Endothelial cell (in vitro differentiated cells): Measurements from ENCODE around the gene CA9. TPM values are rescaled to one million over a fixed set of nuclear protein-coding genes. Genes with fewer than 3 reads are reported as not detected.

Experiments
- microRNA-seq: library from miRNA; unstranded; fragments of <30 nt; microRNA quantifications from one replicate; pipeline ENCODE4, GENCODE V29; 2020; ENCODE audit not compliant: unreplicated experiment
- total RNA-seq: library from RNA; stranded (reverse); fragmentation: NEBNext Ultra II Directional; extraction: Animal tissue kit (Norgen Biotek cat#: 25700); gene quantifications from one replicate; pipeline ENCODE4 v1.2.1, GENCODE V29; 2021; ENCODE audit not compliant: unreplicated experiment

The CA9 gene
- total RNA-seq, 1 donor from 2014 or later: 1.5 TPM

Small RNAs within 50 kb of the gene (microRNA-seq; reads per million reads assigned to microRNA genes)
- 0.90 reads per million, percentile 9 among the genes with 10 or more reads in this experiment for gene MIR6852

Other genes with a start within 250 kb of the CA9 start
- 22.3 TPM for gene RUSC2, start 183.8 kb upstream of the CA9 start, total RNA-seq
- 34.6 TPM for gene TESK1, start 68.7 kb upstream of the CA9 start, total RNA-seq
- gene CD72, start 55.5 kb upstream of the CA9 start, total RNA-seq: 2.4 TPM
- gene SIT1, start 23.0 kb upstream of the CA9 start, total RNA-seq: not detected
- gene RMRP, start 15.9 kb upstream of the CA9 start, total RNA-seq: 32,961 TPM
- 13.5 TPM for gene CCDC107, start 15.6 kb upstream of the CA9 start, total RNA-seq
- 1.4 TPM for gene ARHGEF39, start 8.7 kb upstream of the CA9 start, total RNA-seq
- gene TPM2, start 16.0 kb downstream of the CA9 start, total RNA-seq: 173 TPM
- 370 TPM for gene TLN1, start 58.3 kb downstream of the CA9 start, total RNA-seq
- gene CREB3, start 58.7 kb downstream of the CA9 start, total RNA-seq: 29.2 TPM
- gene GBA2, start 75.3 kb downstream of the CA9 start, total RNA-seq: 200 TPM
- gene RGP1, start 75.4 kb downstream of the CA9 start, total RNA-seq: 51.4 TPM
- gene MSMP, start 80.3 kb downstream of the CA9 start, total RNA-seq: 2.8 TPM
- gene NPR2, start 117.7 kb downstream of the CA9 start, total RNA-seq: 30.8 TPM
- gene SPAG8, start 138.3 kb downstream of the CA9 start, total RNA-seq: 0.59 TPM
- gene HINT2, start 141.1 kb downstream of the CA9 start, total RNA-seq: 43.3 TPM
- gene FAM221B, start 154.8 kb downstream of the CA9 start, total RNA-seq: not detected
- 9.0 TPM for gene TMEM8B, start 155.3 kb downstream of the CA9 start, total RNA-seq
- not detected for gene OR13J1, start 196.5 kb downstream of the CA9 start, total RNA-seq
- gene HRCT1, start 232.3 kb downstream of the CA9 start, total RNA-seq: 0.87 TPM
- 32.0 TPM for gene SPAAR, start 235.6 kb downstream of the CA9 start, total RNA-seq